Coronary artery (tissue), 2 donors: Measurements from ENCODE around the gene PCAT6.
"Not testable (repeated sequence)": the region's sequence is repeated elsewhere in the genome, so short reads cannot be mapped to it uniquely, and the experiment has no call there.

Experiments used
- DNase-seq: peaks from one replicate; pipeline ENCODE4 v3.0.0-alpha.2; 2017; ENCODE audit warnings: low spot score
- H3K27ac ChIP-seq, 2 donors: fragments of 200-600 bp; sonication (generic); one replicate each; pipeline ENCODE4 v1.5.1; 2016 to 2019
- H3K4me3 ChIP-seq: fragments of 200-600 bp; sonication (generic); 2 replicates; pipeline ENCODE4 v1.5.1; 2016; ENCODE audit warnings: mild to moderate bottlenecking, moderate library complexity
- CTCF ChIP-seq: fragments of 200-600 bp; sonication (generic); IDR thresholded peaks from one replicate; pipeline ENCODE4 v1.5.1; 2019; ENCODE audit warnings: antibody characterized with exemption

Gene PCAT6

GRCh38 chr1:202791077-202791747, 19.5 kb upstream of the PCAT6 start:
- TF ChIP-seq CTCF = no peak
- no peak overlapping the region for H3K4me3 ChIP-seq
- DNase-seq = no peak
- no peak overlapping the region for H3K27ac ChIP-seq

- TF ChIP-seq CTCF = no peak
- H3K27ac ChIP-seq = no peak overlapping the region
- H3K4me3 ChIP-seq = no peak overlapping the region
- DNase-seq = no peak
These were observed 16.6 kb upstream of the PCAT6 start for GRCh38 chr1:202794051-202794740.

GRCh38 chr1:202794931-202795330, 15.8 kb upstream of the PCAT6 start:
- DNase-seq, H3K4me3 ChIP-seq, H3K27ac ChIP-seq: not testable (repeated sequence)

- H3K27ac ChIP-seq = no peak overlapping the region
- no peak for TF ChIP-seq CTCF
- H3K4me3 ChIP-seq = no peak overlapping the region
- DNase-seq = no peak
These were observed 14.1 kb upstream of the PCAT6 start for GRCh38 chr1:202796670-202797069.

- Histone ChIP-seq H3K27ac (no peak overlapping the region), H3K4me3 (no peak overlapping the region)
- no peak for DNase-seq
- TF ChIP-seq CTCF = no peak
These were observed 12.5 kb upstream of the PCAT6 start for GRCh38 chr1:202798260-202798659.

- no peak for DNase-seq
- Histone ChIP-seq H3K27ac (no peak overlapping the region), H3K4me3 (no peak overlapping the region)
- TF ChIP-seq CTCF = no peak
These were observed 11.9 kb upstream of the PCAT6 start for GRCh38 chr1:202798792-202799331.

- H3K27ac ChIP-seq = no peak overlapping the region
- DNase-seq = no peak
- no peak overlapping the region for H3K4me3 ChIP-seq
- no peak for TF ChIP-seq CTCF
These were observed 10.0 kb upstream of the PCAT6 start for GRCh38 chr1:202800742-202801141.
